GM12892 (cell line): ENCODE results near the gene NDEL1.

Experiments
- DNase-seq: peaks from one replicate; pipeline ENCODE4 v3.0.0; 2011; ENCODE audit not compliant: insufficient read length
- FAIRE-seq: peaks from 2 replicates; lab custom pipeline; 2011; peaks lifted over from hg19 to GRCh38; lab: Jason Lieb, UNC
- POLR2A ChIP-seq: IDR thresholded peaks from 2 replicates; pipeline ENCODE4 v1.6.1; 2011; ENCODE audit warnings: low read depth, low read length, control low read depth
- POLR2AphosphoS5 ChIP-seq: IDR thresholded peaks from 2 replicates; pipeline ENCODE4 v1.6.1; 2011; ENCODE audit warnings: low read depth, low read length, control low read depth
- TAF1 ChIP-seq: IDR thresholded peaks from 2 replicates; pipeline ENCODE4 v1.6.1; 2011; ENCODE audit warnings: low read depth, mild to moderate bottlenecking, control low read depth, low read length, borderline replicate concordance

NDEL1 gene

GRCh38 chr17:8485491-8485890, 49.8 kb downstream of the NDEL1 start:
- FAIRE-seq (no peak), DNase-seq (no peak)
- TF ChIP-seq POLR2AphosphoS5 (no peak), POLR2A (no peak), TAF1 (no peak)

- no peak for TF ChIP-seq TAF1
- no peak for TF ChIP-seq POLR2AphosphoS5
- no peak for TF ChIP-seq POLR2A
- no peak for FAIRE-seq
These were observed 51.5 kb downstream of the NDEL1 start for GRCh38 chr17:8487130-8487645.

DNA sequence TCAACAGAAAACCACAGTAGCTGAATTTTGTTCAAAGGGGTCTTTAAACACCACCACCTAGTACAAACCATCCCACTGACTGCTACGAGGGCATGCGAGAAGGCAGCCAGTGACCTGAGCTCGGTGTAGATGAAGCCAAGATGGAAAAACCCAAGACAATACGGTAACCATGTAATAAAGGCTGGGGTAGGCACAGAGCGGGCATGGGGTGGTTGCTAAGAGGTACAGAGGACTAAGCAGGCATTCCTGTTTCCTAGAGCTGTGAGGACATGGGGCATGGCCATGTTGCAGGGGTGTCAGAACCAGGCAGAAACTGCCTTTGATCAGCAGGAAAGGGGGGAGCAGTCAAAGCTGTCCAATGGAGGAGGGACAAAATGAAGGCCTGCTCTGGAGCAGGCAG, 52.1 kb downstream of the NDEL1 start:
- TF ChIP-seq POLR2AphosphoS5: no peak
- no peak for TF ChIP-seq TAF1
- no peak for TF ChIP-seq POLR2A
- DNase-seq (no peak), FAIRE-seq (no peak)

More at GRCh38 chr17:8487130-8487645, 51.5 kb downstream of the NDEL1 start:
- DNase-seq: no peak

DNA sequence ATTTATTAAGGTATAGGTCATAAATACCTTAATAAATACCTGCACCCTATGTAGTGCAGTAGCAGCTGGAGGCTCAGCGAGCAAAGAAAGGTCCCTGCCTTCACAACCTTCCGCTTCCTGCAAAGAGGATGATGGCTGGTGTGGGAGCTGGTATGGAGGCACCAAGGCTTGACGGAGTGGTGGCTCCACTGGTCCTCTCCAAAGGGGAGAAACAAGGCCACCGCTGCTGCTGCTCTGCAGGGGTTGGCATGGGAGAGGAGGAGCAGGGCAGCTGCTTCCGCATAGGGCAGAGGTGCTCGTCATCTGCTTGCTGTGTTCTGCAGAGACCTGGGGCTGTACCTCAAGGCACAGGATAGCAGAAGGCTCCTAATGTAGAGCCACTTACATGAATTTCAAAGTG, 52.8 kb downstream of the NDEL1 start:
- FAIRE-seq (no peak), DNase-seq (no peak)
- TF ChIP-seq TAF1 (no peak), POLR2AphosphoS5 (no peak), POLR2A (no peak)

DNA sequence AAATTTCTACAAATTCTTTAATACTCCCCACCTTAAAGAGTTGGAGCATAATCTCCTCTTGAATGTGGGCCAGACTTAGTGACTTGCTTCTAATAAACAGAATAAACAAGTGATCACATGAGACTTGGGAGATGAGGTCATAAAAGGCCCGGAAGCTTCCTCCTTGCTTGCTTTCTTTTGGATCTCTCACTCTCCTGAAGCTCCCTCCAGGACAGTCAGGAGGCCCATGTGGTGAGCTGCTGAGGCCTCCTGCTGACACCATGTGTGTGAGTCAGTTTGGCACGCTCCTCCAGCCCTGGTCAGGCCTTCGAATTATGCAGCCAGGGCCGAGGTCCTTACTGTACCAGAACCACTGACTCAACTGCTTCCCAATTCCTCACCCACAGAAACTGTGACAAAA, 53.2 kb downstream of the NDEL1 start:
- DNase-seq (no peak), FAIRE-seq (no peak)
- no peak for TF ChIP-seq POLR2AphosphoS5
- no peak for TF ChIP-seq TAF1
- no peak for TF ChIP-seq POLR2A

GRCh38 chr17:8489841-8490240, 54.2 kb downstream of the NDEL1 start:
- DNase-seq (no peak), FAIRE-seq (no peak)
- no peak for TF ChIP-seq POLR2A
- TF ChIP-seq POLR2AphosphoS5: no peak
- TF ChIP-seq TAF1: no peak

- no peak for FAIRE-seq
These were observed 54.8 kb downstream of the NDEL1 start for GRCh38 chr17:8490256-8491023.

GRCh38 chr17:8492121-8492520, 56.4 kb downstream of the NDEL1 start:
- no peak for DNase-seq
- FAIRE-seq: no peak
- no peak for TF ChIP-seq POLR2A
- no peak for TF ChIP-seq POLR2AphosphoS5
- TF ChIP-seq TAF1: no peak

More at GRCh38 chr17:8490256-8491023, 54.8 kb downstream of the NDEL1 start:
- TF ChIP-seq POLR2AphosphoS5 (no peak), TAF1 (no peak), POLR2A (no peak)
- no peak for DNase-seq

GRCh38 chr17:8494021-8494420, 58.3 kb downstream of the NDEL1 start:
- FAIRE-seq (no peak), DNase-seq (no peak)
- TF ChIP-seq TAF1 (no peak), POLR2AphosphoS5 (no peak)

DNA sequence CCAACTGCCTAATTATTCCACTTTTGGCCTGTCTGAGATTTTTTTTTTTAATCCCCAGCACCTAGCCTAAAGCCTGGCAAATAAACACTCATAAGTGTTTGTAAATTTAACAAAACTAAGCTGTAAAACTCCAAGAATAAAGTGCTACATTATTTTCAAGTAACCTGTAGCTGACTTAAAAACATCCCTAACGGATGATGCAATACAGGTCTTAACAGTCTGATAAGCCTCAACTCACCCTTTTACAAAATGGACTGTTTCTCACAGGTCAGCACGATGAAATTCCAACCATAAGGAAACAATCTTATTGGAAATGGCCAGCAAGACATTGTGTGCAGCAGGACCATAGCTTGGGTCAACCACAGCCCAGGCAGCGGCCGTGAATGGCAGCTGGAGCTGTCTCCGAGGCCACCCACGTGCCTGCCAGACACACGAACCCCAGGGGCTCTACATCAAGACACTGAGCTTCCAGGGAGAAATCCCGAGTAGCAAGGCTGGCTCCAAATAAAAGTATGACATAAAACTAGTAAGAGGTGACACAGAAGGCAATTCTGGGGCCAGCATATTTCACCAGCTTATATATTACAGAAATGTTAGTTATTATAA, 58.9 kb downstream of the NDEL1 start:
- no peak for DNase-seq
- FAIRE-seq: no peak
- TF ChIP-seq POLR2A (no peak), POLR2AphosphoS5 (no peak), TAF1 (no peak)

DNA sequence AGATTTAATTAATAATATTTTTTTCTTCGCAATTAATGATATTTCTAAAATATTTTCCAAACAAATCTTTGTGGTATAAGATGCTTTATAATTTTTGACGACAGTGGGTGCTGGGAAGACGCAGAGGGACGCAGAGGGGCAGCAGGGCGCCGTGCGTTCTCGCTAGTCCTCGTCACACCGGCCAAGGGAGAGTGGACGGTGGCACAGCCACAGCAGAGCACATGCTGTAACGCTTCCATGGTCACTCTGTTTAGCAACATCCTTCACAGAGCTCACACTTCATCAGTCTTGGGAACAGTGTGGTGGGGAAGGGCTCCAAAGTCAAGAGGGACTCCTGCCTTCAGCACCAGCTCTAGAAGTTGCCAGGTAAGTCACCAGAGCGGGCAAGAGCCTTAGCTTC, 60.4 kb downstream of the NDEL1 start:
- FAIRE-seq: no peak

GRCh38 chr17:8499171-8499570, 63.5 kb downstream of the NDEL1 start:
- FAIRE-seq: no peak
- DNase-seq: no peak
- TF ChIP-seq POLR2AphosphoS5 (no peak), POLR2A (no peak), TAF1 (no peak)

More for the DNA sequence above, 60.4 kb downstream of the NDEL1 start:
- TF ChIP-seq POLR2A (no peak), POLR2AphosphoS5 (no peak), TAF1 (no peak)
- no peak for DNase-seq
